Mammary epithelial cell (primary cell): Measurements from ENCODE around the gene LPCAT1.

Source experiments
- CTCF ChIP-seq, 2 donors: IDR thresholded peaks in 1 of 2; conservative IDR thresholded peaks in 1 of 2; 2 replicates each; pipeline ENCODE4 v1.5.1; 2011 to 2012; ENCODE audit warnings: inconsistent platforms in 2 of 2, low read length in 2 of 2, mild to moderate bottlenecking in 2 of 2, control low read depth in 1 of 2, low read depth in 1 of 2; ENCODE audit not compliant: insufficient read depth in 1 of 2; ENCODE audit errors: extremely low read depth in 1 of 2
- EZH2 ChIP-seq: IDR thresholded peaks from 2 replicates; pipeline ENCODE4 v1.6.1; 2012; ENCODE audit warnings: low read length, inconsistent platforms, borderline replicate concordance

DNA sequence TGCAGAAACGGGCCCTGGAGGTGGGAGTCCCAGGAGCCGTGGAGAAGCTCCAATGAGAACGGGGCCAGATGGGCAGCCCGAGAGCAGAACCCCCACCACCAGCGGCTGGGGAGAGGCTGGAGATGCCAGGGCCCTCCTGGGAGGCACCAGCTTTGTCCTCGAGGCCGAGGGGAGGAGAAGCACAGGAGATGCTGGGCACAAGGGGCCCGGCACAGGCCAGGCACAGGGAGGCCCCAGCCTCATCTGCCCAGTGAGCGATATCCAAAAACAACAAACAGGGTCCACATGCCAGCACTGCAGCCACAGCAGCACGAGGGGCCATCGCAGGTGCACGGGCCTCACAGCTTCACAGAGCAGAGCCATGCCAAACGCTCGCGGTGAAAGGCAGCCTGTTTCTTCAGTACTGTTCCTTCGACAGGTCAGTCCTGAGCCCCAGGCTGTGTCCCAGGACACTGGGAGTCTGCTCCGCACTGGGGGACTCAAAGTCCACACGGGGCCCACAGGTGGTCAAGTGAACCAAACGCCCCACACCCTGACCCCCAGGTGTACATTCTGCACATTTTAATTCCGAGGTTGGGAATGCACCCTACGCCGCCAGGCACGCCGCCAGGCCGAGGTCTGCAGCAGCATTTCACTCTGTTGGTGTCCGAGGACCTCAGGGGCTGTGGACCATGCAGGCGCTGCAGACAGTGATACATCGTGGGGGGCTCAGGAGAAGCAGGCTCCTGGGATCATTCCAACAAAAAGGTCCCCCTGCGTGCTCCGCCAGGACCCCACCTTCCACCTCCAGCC is 9.5 kb downstream of the LPCAT1 start:
- TF ChIP-seq CTCF (conservative IDR thresholded peaks at IDR 0.05 in 1 of 2, IDR thresholded peaks at IDR 0.05 in 1 of 2; ENCODE audit: extremely low read depth in 1 of 2, insufficient read depth in 1 of 2, low read depth in 1 of 2, low read length in 2 of 2) (no peak), EZH2 (no peak)
